Right cardiac atrium (tissue), 5 donors: ENCODE data around the gene HEMK1. TPM values are rescaled to one million over a fixed set of nuclear protein-coding genes. Genes with fewer than 3 reads are reported as not detected.

Experiments used
- ATAC-seq, 2 donors: fragments of 200-7000 bp; cut with Tn5 transposase; one replicate each; pipeline versions ENCODE4 v1.8.0 to v1.9.1; 2020; ENCODE audit warnings: moderate library complexity in 2 of 2, mild to moderate bottlenecking in 1 of 2
- DNase-seq, 3 donors: peaks; one replicate each; pipeline ENCODE4 v3.0.0-alpha.2; 2020
- H3K27ac ChIP-seq: one replicate; pipeline ENCODE4 v1.5.1; 2013; ENCODE audit warnings: mild to moderate bottlenecking, low read length, control low read depth, moderate library complexity
- H3K27me3 ChIP-seq: one replicate; pipeline ENCODE4 v1.6.1; 2013; ENCODE audit not compliant: control insufficient read depth, insufficient read depth
- H3K4me1 ChIP-seq: one replicate; pipeline ENCODE4 v1.6.1; 2013; ENCODE audit warnings: low read length; ENCODE audit not compliant: control insufficient read depth, insufficient read depth
- H3K4me3 ChIP-seq: one replicate; pipeline ENCODE4 v1.5.1; 2013; ENCODE audit warnings: low read length, control low read depth
- H3K9me3 ChIP-seq: one replicate; pipeline ENCODE4 v1.6.1; 2013; ENCODE audit warnings: low read length; ENCODE audit not compliant: control insufficient read depth
- WGBS: extraction: QIAGEN DNeasy Blood & Tissue Kit; methylation state at CpG from one replicate; pipeline ENCODE4 v1.1.7; 2013; 5-methylcytosine and 5-hydroxymethylcytosine counted together
- intact Hi-C, 4 donors: fragments of 100-400 bp; cut with DNase I; formaldehyde crosslinking; loops; one replicate each; pipeline versions ENCODE4 v1.11.0 to v1.14.0; 2022 to 2023
- polyA plus RNA-seq: library from polyadenylated mRNA; stranded (reverse); fragments of 200-250 nt; gene quantifications from one replicate; pipeline ENCODE4 v1.2.3, GENCODE V29; 2013
- total RNA-seq, 4 donors: library from RNA; stranded (reverse); fragmentation: NEBNext Ultra II Directional; extraction: Animal tissue kit (Norgen Biotek cat#: 25700); gene quantifications; one replicate each; pipeline ENCODE4 v1.2.1, GENCODE V29; 2021
- donor health status: healthy with polysubstance abuse.
- donor health status: DM: no; HTN: yes; CAD: no.
- donor health status: DM: no; HTN: no; CAD: no.
- donor health status: DM: no; HTN: yes; CAD: no; lungs with severe emphysema.
- donor health status: DM: yes; HTN: yes; CAD: no.

Gene HEMK1
- total and polyA plus RNA-seq, 5 donors: 14.0 to 18.3 (median 16.6) TPM

DNA sequence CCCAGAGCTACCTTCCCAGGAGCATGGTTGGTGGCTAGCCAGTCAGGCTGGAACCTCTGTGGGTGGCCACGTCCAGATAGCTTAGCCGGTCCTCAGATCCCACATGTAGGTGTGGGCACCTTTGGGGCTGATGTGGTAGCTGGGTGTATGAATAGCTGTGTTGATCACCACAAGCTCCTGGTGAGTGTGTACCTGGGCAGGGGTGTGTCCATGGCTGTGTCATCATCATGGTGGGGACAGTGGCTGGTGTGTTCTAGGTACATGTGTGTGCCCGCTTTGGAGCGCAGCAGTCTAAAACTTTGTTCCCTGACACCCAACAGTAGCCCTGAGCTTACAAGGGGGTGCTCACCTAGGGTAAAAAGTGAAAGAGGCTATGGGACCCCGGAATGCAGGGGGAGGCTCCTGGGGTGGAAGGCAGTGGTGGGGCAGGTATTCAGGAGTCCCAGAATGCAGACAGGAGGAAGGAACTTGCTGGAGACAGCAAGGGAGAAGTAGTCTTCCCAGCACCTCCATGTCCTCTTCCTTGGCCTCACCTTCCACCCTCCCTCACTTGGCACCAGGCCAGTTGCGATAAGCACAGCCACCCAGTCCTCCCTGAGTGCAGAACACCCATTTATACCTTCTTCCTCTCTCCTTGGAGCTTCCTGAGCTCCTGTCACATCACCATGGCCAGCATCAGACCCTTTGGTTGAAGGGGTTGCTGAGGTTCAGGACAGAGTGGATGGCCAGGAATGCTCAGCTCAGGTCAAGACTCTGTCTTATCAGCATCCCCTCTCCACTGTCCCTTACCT is 41.1 kb downstream of the HEMK1 start:
- Histone ChIP-seq H3K4me3 (peak overlapping the region; percentile 58), H3K4me1 (peaks cover 10% of the 10 kb centered on the region), H3K9me3 (no peaks in the 10 kb centered on the region), H3K27me3 (no peaks in the 10 kb centered on the region), H3K27ac (peak overlapping the region; percentile 9)
- intact Hi-C loops: loop anchor here in 2 of 4 donors (10.0 kb wide), 1 partner anchor 774 kb away; the partner anchor contains the start of gene MANF (in 2 of the 2)
- 68% methylated on average over 6 of the region's 6 CpGs for WGBS
- peak in 2 of 3 donors; percentile 72 to 75 for DNase-seq
- ATAC-seq: no peak

DNA sequence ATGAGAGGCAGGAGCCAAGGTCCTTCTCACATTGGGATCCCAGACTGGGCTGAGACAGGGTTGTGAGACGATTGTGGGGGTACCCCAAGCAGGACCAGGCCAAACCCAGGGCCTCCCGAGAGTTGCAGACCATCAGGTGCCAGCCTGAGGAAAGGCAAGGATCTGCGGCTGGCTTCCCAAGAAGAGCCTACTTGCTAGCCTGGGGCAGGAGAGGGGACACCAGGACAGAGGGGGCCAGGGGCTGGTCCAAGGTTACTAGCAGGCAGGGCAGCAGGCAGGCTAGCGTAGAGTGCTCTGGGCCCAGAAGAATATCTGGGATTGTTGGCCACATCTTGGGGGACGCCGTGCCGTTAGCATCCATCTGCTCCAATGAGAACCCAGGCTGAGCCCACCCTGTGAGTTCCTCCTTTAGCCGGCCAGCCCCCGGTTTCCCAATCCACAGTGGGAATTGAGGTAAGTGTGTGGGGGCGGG is 41.7 kb downstream of the HEMK1 start:
- no peaks in the 10 kb centered on the region for H3K27me3 ChIP-seq
- ATAC-seq (peak in 1 of 2 donors; percentile 0), DNase-seq (peak in 1 of 3 donors; percentile 65)
- intact Hi-C loops: loop anchor here in 2 of 4 donors (10.0 kb wide), 1 partner anchor 774 kb away; the partner anchor contains the start of gene MANF (in 2 of the 2)
- peaks cover 10% of the 10 kb centered on the region for H3K4me1 ChIP-seq
- WGBS: 7% methylated on average over 10 of the region's 10 CpGs
- H3K4me3 ChIP-seq: peak overlapping the region; percentile 58
- no peaks in the 10 kb centered on the region for H3K9me3 ChIP-seq
- H3K27ac ChIP-seq: peak overlapping the region; percentile 55

DNA sequence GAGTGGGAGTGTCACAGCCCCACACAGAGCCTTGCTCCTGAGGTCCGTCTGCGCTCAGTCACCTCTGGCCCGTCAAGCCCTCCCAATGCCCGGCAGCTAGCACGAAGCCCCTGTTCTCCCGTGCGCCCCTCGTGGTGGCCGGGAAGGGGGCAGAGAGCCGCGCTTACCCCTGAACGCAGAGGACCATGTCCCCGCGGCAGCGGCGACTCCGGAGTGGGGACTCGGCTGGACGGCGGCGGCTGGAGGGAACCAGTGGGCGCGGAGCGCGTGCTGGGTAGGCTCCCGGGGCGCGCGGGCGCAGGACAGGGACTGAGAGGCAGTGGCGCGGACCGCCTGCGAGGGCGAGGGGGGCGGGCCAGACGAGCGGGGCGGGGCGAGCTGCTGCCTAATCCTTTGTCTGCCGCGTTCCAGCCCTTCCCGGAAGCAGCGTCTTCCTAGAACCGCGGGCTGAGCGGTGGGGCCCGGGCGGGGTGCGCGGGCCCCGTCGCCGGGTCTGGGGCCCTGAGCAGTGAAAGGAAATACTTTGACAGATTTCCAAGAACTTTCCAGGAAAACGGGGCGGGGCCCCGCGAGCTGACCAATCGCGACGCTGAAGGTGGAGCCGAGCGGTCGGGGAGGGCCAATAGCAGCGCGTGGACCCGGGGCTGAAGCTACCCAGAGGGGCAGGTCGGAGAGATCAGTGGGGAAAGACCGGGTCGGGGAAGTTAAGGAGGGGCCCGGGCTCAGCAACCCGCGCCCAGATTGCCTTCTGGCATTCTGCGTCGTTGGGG is 42.3 kb downstream of the HEMK1 start, which contains the start of gene CISH:
TSS of gene CISH (minus strand) at position 311 of the 770 bp plus-strand sequence. CDS start at position 187, 124 bp downstream.
- under 1% methylated on average over 75 of the region's 75 CpGs for WGBS
- ATAC-seq (peak; percentile 89 to 90), DNase-seq (peak; percentile 97 to 98 (median 98))
- Histone ChIP-seq H3K4me1 (peaks cover 10% of the 10 kb centered on the region), H3K4me3 (peak within 1 kb of the TSS; percentile 58), H3K27ac (peak within 1 kb of the TSS; percentile 71), H3K9me3 (no peaks in the 10 kb centered on the region), H3K27me3 (no peaks in the 10 kb centered on the region)
- intact Hi-C loops: loop anchor here in 2 of 4 donors (10.0 kb wide), 1 partner anchor 773 kb away; the partner anchor contains the start of gene MANF (in 2 of the 2)

DNA sequence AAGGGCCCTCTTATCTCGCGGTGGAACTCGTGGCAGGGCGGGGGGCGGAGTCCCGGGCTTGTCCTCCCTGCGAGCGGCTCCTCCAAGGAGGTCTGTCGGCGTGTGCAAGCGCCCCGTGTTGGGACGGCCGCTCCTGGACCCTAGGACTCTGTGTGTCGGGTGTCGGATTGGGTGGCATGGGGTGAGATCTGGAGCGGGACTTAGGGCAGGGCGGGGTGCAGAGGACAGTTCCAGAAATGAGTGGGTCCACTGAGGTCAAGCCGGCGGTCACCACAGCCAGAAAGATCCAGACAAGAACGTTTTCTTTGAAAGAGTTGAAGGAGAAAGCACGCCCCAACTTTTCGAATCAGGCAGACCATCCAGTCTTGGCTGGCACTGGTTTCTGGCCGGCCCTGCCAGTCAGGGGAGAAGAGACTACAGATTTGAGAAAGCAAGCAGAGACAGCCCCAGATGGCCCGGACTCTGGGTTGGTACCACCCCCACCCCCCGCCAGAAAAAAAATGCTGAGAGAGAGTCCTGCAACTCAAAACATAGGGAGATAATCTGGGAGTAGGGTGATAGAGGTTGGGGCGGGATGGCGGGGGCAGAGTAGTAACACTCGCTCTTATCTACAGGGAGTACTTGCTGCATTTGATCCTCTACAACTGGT is 43.0 kb downstream of the HEMK1 start:
- WGBS: 5% methylated on average over 29 of the region's 29 CpGs
- Histone ChIP-seq H3K4me3 (peak overlapping the region; percentile 58), H3K27ac (peak overlapping the region; percentile 71), H3K27me3 (no peaks in the 10 kb centered on the region), H3K4me1 (peaks cover 10% of the 10 kb centered on the region), H3K9me3 (no peaks in the 10 kb centered on the region)
- DNase-seq: no peak
- no peak for ATAC-seq
- intact Hi-C loops: loop anchor here in 2 of 4 donors (10.0 kb wide), 1 partner anchor 772 kb away; the partner anchor contains the start of gene MANF (in 2 of the 2)

DNA sequence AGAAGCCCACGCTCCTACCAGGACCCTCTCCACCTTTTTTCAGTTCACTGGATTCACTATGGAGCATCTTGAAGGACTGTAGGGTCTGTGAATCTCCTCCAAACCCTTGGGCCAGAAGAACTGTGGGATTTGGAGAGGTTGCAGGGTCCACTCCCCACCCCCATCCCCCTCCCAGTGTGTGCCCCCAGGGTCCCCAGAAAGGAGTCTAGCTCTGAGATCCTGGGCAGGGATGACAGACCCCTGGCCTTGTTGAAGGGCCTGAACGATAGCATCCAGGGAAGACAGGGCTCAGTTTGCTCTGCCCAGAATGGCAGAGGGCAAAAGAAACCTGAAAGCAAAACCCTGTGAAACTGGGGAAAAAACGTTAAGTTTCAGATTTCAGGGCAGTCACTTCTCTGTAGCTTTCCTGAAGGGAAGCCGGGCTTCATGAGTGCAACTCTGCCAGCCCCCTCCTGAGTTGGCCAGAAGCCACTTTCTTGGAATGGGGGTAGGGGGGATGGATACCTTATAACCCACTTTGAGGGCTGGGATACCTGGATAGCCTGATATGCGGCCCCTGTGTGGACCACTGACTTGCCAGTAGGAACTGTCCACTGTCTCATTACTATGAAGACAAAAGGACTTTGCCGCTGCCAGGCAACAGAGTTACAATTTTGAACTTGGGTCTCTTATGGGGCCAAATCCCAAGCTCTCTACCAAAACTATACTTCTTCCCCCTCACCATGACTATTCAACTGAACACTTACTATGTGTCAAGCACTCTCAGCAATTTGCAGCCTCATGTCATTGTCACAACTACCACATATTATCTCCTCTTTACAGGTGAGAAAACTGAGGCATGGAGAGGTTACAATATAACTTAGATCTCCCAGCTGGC is 43.9 kb downstream of the HEMK1 start:
- peak overlapping the region; percentile 22 for H3K27ac ChIP-seq
- WGBS: 59% methylated on average over 6 of the region's 6 CpGs
- no peaks in the 10 kb centered on the region for H3K9me3 ChIP-seq
- no peak for ATAC-seq
- intact Hi-C loops: loop anchor here in 2 of 4 donors (10.0 kb wide), 1 partner anchor 772 kb away; the partner anchor contains the start of gene MANF (in 2 of the 2)
- no peaks in the 10 kb centered on the region for H3K27me3 ChIP-seq
- DNase-seq: peak in 2 of 3 donors; percentile 40 to 49
- no peak overlapping the region for H3K4me3 ChIP-seq
- peaks cover 10% of the 10 kb centered on the region for H3K4me1 ChIP-seq

DNA sequence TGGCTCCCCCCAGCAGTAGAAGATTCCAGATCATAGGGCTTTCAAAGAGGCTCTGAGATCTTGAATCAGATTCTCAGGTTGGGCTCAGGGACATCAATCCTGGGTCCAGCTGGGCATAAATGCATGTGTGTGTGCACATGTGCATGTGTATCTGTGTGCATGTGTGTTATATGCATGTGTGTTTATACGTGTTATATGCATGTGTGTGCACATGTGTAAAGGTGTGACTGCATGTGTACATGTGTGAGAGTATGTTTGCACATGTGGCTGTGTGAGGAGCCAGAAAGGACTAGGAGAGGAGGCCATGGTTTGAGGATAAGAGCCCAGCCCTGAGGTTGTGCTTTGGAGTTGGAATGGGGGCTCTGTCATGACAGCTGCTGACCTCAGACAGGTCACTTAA is 45.9 kb downstream of the HEMK1 start:
- intact Hi-C loops: loop anchor here in 3 of 4 donors (2.0 to 10.0 kb wide), 4 partner anchors 42 to 770 kb away; partner anchors contain the start of gene MANF (in 2 of the 3)

DNA sequence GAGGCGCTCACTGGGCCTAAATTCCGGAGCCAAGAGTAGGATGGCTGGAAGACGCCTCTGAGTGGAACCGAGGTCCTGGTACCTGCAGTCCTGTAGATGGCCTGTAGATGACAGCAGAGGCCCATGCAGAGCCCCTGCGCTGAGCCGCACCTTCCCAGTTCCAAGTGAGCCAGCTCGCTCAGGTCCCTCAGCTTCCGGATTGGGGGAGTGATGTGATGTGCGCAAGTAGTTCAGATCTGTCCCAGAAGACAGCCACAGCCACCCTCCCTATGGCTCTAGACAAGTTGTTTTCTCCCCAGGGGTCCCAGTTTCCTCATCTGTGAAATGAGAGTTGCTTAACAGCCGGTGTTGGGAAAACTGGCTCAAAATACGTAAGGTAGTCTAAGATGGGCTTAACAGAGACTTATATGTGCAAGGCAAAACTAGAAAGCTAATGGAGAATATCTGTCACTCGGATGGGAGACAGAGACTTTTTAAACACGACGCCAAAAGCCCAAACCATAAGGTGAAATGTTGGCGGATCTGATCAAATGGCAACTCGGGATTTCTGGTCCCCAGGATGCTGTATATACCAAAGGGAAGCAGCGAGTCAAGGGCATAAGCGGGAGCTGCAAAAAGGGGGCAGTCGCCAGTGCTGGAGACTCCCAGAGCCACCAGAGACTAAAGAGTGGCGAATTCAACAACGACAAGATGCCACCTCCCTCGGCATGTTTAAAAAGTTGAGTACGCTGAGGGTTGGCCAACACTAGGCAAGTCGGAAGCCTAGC is 46.9 kb downstream of the HEMK1 start:
- Histone ChIP-seq H3K9me3 (no peaks in the 10 kb centered on the region), H3K27me3 (no peaks in the 10 kb centered on the region), H3K4me3 (peak overlapping the region; percentile 71), H3K27ac (peak overlapping the region; percentile 85), H3K4me1 (peaks cover 12% of the 10 kb centered on the region)
- peak; percentile 86 to 91 (median 88) for DNase-seq
- ATAC-seq: peak; percentile 49 to 57
- under 1% methylated on average over 24 of the region's 24 CpGs for WGBS
- intact Hi-C loops: loop anchor here (2.0 to 10.0 kb wide), 4 partner anchors 55 to 769 kb away; partner anchors contain the start of gene MANF (in 2 of the 4)

More for the DNA sequence above, 45.9 kb downstream of the HEMK1 start:
- DNase-seq (peak in 2 of 3 donors; percentile 0 to 5), ATAC-seq (no peak)
- peaks cover 10% of the 10 kb centered on the region for H3K4me1 ChIP-seq
- no peaks in the 10 kb centered on the region for H3K27me3 ChIP-seq
- H3K4me3 ChIP-seq: no peak overlapping the region
- H3K27ac ChIP-seq: no peak overlapping the region
- 59% methylated on average over 1 of the region's 1 CpG for WGBS
- H3K9me3 ChIP-seq: no peaks in the 10 kb centered on the region

DNA sequence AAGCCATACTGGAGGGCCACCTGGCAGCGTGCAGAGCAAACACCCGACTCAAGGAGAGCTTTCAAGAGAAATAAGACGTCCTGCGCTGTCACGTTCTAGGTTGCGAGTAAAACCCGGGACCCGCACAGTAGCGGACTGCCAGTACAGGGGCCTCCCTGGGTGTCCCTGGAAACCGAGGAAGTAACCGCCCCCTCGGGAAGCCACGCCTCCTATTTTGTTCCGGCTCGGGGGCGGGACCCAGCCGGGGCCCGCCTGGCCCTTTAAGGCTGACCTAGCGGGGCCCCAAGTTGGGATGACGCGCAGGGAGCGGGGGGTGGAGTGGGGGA is 47.4 kb downstream of the HEMK1 start:
- Histone ChIP-seq H3K4me1 (peaks cover 12% of the 10 kb centered on the region), H3K27ac (peak overlapping the region; percentile 85), H3K4me3 (peak overlapping the region; percentile 71), H3K27me3 (no peaks in the 10 kb centered on the region), H3K9me3 (no peaks in the 10 kb centered on the region)
- under 1% methylated on average over 22 of the region's 22 CpGs for WGBS
- intact Hi-C loops: loop anchor here (2.0 to 10.0 kb wide), 4 partner anchors 54 to 768 kb away; partner anchors contain the start of gene MANF (in 2 of the 4)
- ATAC-seq: peak; percentile 82 to 84
- DNase-seq: peak; percentile 93 to 97 (median 97)
